LHCN-M2 (cell line): ENCODE results near the gene KSR1. TPM values are rescaled to one million over a fixed set of nuclear protein-coding genes. Genes with fewer than 3 reads are reported as not detected.
A peak's percentile ranks its signal among the peaks of the same experiment; 100 is the strongest.
"Not testable (repeated sequence)": the region's sequence is repeated elsewhere in the genome, so short reads cannot be mapped to it uniquely, and the experiment has no call there.

Experiments used
- DNase-seq: peaks from one replicate; pipeline ENCODE4 v3.0.0-alpha.2; 2012; ENCODE audit warnings: low read depth
- total RNA-seq: library from RNA; depleted of rRNA; stranded (reverse); fragments of >200 nt; gene quantifications from 2 replicates; pipeline ENCODE4 v1.2.3, GENCODE V29; 2014

The KSR1 gene
- total RNA-seq, 1 experiment from 2014 or later: 6.0 TPM

DNA sequence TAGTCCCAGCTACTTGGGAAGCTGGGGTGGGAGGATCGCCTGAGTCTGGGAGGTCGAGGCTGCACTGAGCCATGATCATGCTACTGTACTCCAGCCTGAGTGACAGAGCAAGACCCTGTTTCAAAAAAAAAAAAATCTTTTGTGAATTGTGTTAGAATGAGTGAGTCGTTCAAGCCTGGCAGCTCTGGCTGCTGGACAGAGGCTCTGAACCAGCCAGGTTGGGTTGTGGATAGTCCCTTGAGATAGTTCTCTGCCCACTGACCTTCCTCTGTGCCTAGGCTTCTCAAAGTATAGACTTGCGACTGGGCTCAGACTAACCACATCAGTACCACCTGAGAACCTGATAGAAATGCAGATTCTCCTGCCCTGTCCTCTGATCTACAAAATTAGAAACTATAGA is 2.2 kb upstream of the KSR1 start:
- no peak for DNase-seq

DNA sequence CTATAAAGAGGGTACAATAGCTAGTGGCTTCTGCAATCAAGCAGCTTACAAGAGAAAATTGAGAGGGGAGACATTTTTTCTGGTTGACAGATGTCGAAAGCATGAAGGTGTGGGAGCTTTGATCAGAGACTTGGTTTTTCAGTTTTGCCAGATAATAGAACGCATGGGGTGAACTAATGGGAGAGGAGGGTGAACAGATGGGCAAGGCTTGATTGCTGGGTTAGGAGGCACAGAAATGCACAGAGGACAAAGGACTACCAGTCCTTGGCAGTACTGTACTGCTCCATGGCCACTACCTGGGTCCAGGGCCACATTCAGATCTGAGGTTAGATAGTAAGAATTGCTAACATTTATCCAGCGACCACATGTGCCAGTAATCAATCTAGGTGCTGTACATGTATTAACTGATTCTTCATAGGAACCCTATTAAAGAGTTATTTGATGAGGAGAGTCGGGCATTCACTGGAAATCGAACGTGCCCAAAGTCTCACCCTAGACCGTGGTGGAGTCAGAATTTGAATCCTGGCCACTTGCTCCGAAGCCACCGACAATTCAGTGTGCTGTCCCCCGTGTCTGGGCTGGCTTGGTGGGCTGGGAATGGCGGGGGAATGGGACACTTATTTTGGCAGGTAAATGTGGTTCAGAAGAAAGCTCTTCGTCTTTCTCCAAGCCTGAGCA is 873 bp upstream of the KSR1 start:
- no peak for DNase-seq

DNA sequence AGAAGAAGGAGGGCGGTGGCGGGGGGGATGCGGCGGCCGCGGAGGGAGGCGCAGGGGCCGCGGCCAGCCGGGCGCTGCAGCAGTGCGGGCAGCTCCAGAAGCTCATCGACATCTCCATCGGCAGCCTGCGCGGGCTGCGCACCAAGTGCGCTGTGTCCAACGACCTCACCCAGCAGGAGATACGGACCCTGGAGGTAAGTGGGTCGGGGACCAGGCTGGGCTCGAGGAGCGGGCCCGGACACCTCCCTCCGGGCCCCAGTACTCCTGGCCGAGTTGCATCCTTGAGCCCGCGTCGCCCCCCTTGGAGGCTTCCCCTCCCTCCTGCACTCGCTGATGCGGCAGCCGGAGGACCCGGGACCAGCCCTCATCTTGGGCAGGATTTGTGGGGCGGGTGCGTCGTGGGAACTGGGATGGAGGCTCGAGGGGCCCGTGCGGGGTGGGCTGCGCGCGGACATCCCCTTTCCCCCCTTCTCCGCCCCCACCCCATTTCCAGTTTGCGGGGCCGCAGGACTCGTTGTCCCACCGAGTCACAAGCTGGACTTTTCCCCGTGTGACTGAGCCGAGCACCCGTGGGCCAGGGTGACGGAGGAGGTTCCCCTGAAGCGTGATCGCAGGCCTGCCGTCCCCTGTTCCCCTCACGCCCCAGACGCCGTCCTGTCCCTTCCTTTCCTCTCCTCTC is 572 bp downstream of the KSR1 start:
- peak; percentile 19 for DNase-seq

DNA sequence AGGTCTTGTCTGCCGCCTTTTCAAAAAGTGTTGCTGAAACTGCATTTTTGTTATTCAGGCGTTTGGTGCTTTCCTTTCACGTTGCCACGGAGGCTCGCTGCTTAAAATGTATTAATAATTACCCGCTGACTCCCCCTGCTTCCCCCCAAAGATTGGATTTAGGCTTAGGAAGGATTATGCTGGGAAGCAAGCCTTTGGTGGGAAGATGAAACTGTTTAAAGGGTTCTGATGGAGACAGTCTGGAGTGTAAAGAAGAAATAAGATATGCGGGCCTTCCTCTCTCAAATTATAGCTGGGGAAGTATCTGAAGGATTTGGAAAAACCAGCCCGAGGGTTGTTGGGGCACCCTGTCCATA is 1.1 kb downstream of the KSR1 start:
- no peak for DNase-seq

DNA sequence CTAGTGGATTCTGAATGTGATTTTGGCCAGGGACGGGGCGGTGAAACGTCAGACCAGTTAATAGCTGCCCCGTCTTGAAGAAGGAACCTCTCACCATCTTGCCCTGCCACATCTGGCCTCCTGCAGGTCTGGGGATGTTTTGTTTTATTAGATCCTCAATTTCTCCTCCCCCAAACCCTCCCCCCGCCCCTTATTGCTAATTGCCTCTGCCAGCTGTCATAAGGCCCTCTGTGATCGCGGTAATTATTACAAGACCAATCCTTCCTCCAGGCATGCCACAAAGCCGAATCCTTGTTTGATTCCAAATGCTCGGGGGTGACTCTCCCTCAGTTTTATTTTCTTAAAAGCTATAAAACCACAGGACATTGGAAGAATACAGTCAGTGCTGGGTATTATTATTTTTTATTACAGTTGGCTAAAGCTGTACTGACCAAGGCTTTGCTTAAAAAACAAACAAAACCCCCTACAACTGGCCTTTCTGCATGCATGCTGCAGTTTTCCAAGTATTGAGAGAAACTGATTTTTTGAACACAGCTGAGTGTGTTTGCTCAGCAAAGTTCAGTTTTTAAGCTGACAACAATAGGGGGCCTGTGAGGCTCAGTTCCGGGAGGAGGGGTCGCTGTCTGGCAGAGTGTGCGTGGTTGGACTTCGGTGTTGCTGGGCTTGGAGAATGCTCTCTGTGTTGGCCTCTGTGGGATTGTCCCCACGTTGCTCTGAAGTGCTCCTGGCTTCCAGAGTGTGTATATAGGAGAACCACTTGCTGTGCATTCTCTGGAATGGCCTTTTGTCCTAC is 1.7 kb downstream of the KSR1 start:
- DNase-seq: peak; percentile 51

DNA sequence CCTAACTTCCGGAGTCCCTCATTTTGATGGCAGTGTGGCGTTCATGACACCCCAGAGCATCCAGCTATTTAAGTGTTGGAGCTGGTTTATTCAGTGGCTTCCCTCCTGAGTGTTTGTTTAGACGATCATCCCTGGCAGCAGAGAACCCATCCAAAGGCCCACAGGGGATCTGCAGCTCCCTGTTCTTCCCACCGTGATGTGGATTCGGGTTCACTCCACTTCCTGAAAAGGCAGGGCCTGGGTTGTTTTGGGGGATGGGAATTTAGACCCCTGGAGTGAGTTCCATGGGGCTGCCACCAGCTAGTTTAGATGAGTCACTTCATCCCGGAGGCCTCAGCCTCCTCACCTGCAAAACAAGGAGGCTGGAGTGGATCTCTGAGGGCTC is 2.3 kb downstream of the KSR1 start:
- no peak for DNase-seq

DNA sequence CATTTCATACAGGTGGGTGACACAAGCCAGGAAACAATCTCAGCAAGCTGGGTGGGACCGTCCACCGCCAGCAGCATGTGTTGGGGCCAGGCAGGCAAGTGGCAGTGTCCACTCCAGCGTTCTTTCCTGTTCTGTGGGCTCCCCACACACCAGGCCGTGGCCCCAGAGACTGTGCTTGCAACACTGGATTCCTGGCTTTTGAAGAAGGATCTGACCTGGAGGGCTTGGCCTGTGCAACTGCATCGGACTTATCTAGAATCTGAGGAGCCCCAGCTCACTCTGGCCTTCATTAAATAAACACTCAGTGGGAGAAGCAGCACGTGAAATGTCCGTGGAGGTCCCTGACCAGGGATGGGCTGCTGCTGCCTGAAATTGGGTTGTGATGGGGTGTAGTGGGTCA is 3.2 kb downstream of the KSR1 start:
- no peak for DNase-seq

DNA sequence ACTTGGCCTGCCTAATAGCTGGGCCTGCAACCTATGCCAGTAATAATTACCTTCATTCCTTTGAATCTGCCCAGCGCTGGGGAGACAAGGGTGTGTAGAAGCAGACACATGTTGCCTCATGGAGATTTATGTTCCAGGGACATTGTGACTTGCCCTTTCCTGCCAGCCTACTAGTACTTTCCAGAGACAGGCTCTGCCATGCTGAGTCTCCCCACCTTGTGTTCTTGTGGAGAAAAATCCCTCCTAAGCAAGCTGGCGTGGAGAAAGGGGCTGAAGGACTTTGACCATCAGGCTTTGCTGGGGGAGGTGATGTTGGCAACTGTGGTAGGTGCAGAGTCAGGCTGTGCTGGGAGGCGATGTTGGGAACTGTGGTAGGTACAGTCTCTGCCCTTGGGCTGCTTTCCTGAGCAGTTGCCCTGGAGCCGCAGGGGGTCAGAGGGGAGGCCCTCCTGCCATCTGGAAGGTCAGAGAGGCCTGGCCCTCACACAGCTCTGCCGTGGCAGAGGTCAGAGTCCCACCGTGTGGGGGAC is 4.0 kb downstream of the KSR1 start:
- no peak for DNase-seq

DNA sequence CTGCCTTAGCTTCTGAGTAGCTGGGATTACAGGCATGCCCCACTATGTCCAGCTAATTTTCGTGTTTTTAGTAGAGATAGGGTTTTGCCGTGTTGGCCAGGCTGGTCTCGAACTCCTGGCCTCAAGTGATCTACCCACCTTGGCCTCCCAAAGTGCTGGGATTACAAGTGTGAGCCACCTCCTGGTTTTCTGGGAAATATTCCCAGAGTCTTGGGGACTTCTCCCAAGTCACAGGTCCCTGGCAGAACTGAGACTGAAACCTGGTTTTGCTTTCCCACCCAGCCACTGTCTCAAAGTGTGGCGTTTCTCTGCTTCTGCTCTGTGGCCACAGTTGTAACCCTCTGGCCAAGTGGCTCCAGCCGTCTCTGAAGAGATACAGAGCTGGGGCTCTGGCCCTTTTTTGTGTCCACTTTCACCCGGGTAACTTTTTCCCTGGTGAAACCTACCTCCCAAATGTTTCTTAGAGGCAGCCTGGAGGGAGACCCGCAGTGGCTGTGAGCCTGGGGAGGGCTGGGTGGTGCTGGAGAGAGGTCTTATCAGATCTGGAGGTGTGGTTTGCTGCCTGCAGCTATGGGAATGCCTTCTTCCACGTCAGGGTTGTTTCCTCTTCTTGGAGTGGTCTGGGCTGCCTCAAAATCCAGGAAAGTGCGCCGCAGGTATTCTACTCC is 5.1 kb downstream of the KSR1 start:
- no peak for DNase-seq

DNA sequence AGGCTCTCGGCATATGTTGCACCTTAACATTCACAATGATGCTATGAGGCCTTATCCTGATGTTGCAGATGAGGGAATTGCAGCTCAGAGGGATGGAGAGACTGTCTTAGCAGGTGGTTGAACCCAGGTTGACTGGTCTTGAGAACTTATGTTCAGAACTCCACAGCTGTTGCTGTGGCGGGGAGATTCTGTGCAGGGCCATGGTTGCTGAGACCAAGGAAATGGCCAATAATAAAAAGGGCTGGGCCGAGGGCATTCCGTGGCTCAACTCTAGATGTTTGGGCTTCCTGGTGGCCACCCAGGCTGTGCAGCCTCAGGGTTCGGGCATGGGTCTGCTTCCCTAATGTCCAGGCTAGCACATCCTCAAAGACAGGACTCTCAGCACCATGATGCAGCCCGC is 5.9 kb downstream of the KSR1 start:
- DNase-seq: no peak

DNA sequence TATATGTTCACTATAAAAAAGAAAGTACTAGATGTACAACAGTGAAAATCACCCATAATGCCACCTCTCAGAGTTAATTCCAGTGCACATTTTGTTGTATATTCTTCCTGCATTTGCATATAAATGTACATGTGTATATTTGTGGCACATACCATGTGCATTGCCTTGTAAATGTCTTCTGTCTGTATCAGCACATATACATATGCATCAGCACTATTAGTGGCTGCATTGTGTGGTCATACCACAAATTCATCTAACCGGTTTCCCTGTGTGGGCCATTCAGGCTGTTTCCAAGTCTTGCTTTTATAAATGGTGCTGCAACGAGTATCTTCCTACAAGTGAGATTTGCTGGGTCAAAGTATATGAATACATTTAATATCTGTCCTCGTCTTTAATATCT is 6.5 kb downstream of the KSR1 start:
- no peak for DNase-seq

DNA sequence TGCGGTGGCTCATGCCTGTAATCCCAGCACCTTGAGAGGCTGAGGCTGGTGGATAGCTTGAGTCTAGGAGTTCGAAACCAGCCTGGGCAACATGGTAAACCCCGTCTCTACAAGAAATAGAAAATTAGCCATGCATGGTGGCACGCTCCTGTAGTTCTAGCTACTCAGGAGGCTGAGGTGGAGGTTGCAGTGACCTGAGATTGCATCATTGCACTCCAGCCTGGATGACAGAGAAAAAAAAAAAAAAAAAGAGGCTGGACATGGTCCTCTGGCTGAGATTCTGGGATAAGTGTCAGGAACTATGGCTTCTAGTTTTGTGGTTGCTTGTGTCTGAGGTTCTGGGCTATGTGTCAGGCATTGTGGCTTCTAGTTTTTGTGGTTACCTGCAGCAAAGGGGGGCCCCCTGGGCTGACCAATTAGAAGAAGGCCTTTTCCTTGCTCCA is 7.0 kb downstream of the KSR1 start:
- DNase-seq: no peak

DNA sequence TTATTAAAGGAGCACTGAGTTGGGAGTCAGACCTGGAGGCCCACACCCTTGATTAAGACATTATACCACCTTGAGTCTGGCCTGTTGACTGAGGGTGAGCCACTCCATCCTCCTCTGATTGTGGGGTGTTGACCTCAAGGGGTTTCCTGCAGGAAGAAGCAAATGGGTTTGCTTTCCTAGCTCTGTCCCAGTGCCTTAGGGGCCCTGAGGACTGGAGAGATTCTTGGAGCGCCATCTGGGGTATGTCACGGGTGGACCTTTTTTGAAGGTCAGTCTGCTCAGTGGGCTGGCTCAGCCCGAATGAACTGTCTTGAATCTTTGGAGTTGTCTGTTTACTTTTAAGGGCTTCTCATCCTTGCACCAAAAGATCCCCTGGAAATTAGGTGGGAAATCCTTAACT is 7.8 kb downstream of the KSR1 start:
- DNase-seq: not testable (repeated sequence)

DNA sequence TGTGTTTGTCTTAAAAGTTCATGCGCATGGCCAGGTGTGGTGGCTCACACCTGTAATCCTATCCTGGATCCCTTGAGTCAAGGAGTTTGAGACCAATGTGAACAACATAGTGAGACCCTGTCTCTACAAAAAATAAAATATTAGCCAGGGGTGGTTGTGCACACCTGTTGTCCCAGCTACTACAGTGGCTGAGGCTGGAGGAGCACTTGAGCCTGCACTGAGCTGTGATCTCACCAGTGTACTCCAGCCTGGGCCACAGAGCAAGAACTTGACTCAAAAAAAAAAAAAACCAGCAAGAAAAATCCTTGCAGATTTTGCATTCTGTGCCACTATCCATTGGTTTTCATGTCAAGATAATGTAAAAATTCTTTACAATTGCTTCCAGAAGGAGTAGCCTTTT is 8.2 kb downstream of the KSR1 start:
- no peak for DNase-seq

DNA sequence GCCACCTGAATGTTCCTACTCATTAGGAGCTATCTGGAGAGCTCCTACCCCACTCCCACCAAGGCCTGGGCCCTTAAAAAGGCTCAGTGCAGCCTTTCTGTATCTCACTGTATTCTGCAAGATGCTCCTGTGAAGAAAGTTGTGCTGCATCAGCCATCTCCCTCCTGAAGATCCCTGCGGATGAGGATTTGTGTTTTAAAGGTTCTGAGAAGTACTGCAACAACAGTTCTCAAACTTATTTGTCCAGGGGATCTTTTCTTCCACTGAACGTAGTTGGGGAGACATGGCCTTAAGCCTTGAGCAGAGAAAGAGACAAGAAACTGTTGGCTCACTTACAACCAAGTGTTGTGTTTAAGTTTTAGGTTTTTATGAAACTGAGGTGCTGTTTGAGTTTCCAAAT is 9.6 kb downstream of the KSR1 start:
- not testable (repeated sequence) for DNase-seq

DNA sequence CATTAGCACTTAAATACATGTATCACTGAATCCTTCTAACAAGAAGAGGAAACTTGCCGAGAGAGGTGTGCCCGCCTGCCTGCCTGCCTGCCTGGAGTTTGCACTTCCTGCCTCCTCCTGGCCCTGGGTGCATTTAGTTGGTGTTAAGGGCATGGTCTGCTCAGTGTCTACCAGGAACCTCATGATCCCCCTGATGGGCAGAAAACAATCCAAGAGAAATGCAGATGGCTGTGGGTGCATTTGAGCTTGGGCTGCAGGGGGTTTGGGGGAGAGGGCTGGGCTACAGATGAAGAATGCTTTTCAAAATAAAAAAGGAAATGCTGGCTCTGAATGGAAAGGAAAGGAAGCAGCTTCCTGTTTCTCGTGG is 10.1 kb downstream of the KSR1 start:
- no peak for DNase-seq

DNA sequence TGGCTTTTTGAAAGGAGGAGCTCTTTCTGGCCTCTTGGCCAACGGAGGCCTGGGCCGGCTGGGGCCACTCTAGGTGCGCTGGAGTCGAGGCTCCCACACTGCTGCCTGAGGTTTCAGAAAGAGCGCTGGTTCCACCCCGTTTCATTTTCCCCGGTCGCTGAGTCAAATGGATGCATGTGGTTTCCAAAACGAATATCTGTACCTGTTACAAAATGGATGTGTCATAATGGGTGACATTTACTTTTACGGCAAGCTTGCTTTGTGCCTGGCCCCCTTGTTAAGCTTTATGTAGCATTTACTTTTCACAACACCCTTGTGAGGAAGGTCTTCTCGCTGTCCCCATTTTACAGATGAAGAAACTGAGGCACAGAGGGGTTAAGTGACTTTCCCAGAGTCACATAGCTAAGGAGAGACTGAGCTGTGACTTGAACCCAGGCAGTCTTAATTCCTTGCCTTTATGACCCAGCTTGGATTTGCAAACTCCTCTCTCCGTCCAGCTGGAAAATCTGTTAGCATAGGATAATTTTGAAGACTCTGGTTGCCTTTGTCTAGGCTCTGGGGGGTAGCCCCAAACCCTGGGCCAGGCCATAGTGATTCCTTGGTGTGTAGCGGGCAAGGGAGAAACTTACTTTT is 10.6 kb downstream of the KSR1 start:
- DNase-seq: no peak

DNA sequence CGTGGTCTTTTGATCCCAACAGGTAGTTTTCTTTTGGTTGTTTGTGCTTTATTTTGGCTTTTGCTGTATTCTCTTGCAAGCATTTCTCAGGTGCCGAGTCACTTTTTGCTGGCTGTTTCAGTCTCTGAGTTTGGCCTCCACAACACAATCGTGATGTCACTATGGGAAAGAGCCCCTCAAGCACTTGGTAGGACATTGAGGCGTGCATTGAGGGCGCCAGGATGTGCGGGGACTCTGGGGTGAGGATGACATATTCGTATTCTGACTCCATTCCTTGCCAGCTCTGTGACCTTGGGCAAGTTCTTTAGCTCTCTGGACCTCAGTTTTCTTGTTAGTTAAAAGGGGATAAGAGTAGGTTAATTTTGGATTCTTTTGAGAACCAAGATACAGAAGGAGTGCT is 13.0 kb downstream of the KSR1 start:
- no peak for DNase-seq

DNA sequence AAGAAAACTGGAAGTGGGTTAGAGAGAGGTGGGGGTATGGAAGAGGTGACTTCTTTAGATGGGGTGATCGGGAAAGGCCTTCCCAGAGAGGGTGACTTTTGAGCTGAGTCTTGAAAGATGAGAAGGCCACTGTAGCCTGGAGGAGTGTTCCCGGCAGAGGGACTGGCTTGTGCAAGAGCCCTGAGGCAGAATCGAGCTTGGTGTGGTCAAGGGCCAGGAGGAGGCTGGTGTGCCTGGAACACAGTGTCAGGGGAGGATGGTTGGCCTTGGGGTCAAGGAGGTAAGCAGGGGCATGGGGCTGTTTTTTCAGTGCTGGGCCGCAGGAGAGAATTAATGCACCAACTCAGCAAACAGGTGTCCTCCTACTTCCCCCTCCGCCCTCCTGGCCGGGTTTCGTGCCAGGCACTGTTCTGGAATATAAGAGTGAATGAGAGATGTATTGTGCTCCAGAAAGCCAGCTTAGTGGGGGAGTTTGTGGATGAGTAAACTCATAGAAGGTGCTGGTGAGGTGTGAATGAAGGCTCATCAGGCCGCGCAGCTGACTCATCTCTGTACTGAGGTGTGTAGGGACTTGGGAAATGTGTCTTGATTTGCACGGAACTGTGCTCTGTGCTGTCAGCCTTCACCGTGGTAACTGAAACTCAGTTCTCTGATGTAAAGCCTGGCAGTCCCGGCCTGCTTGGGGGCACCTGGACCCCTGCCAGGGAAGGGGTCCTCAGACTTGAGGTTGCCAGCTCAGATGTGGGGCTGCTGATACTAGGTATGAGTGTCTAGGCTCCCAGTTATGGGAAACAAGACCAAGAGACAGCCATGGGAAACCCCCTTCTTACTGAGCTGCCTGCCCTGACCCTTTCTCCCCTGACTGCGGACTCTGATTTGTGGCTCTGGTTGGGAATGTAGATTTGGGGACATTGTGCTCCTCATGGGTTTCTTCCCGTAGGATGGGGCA is 15.3 kb downstream of the KSR1 start:
- DNase-seq: no peak

DNA sequence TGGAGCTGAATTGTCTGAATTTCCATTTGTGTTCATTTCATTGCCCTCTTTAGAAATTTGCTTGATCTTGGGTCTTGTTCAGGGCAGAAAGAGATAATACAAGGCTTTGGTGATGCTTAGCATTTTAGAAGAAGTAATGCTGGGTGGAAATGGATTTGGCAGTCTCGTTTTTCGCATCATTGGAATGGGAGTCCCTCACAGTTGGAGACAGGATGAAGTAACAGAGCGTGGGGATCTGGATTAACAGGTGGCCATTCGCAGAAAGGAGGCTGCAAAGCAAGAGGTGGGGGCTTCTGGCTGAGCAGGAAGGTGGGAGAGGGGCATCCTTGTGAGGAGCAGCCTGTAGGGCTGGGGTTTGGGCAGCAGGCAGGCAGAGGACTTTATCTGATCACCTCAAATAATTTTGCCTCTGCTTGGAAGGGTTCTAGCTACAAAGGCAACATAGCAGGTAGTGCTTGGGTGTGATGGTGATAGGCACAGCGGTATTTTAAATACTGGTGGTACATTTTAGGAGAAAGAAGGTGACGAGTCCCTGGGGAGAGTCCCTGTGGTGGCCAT is 17.0 kb downstream of the KSR1 start:
- no peak for DNase-seq
